ENCODE data around the gene SLC22A12.

Gene SLC22A12

GRCh38 chr11:64581057-64581523, 9.9 kb upstream of the SLC22A12 start:
- Histone ChIP-seq H3F3A (ENCODE audit: insufficient read depth) (no peaks in the 10 kb centered on the region), H3K27ac (ENCODE audit: low read depth, low read length) (no peak overlapping the region), H2AFZ (ENCODE audit: low read depth, low read length, severe bottlenecking) (no peak overlapping the region), H4K20me1 (ENCODE audit: low read depth, low read length) (no peaks in the 10 kb centered on the region), H3K9ac (ENCODE audit: low read length) (no peak overlapping the region), H3K79me2 (ENCODE audit: insufficient read depth, low read length) (no peaks in the 10 kb centered on the region), H3K36me3 (ENCODE audit: low read length) (no peaks in the 10 kb centered on the region), H3K9me3 (ENCODE audit: insufficient read depth, low read length) (no peaks in the 10 kb centered on the region), H3K27me3 (ENCODE audit: low read length) (no peaks in the 10 kb centered on the region), H3K4me3 (ENCODE audit: insufficient read depth, low read length, poor library complexity, severe bottlenecking) (no peak overlapping the region), H3K9me2 (replicated peaks; ENCODE audit: insufficient read depth, low read length) (no peaks in the 10 kb centered on the region), H3K4me2 (ENCODE audit: low read depth, low read length, poor library complexity, severe bottlenecking) (no peak overlapping the region)
- TF ChIP-seq EZH2phosphoT487 (conservative IDR thresholded peaks at IDR 0.05; ENCODE audit: low read length) (no peak), CTCF (IDR thresholded peaks at IDR 0.05; ENCODE audit: insufficient read depth, low read length, poor library complexity, severe bottlenecking) (no peak)

- no peaks in the 10 kb centered on the region for H3K79me2 ChIP-seq (ENCODE audit: insufficient read depth, low read length)
- no peak overlapping the region for H3K9ac ChIP-seq (ENCODE audit: low read length)
- no peak overlapping the region for H3K4me3 ChIP-seq (ENCODE audit: insufficient read depth, low read length, poor library complexity, severe bottlenecking)
- no peaks in the 10 kb centered on the region for H4K20me1 ChIP-seq (ENCODE audit: low read depth, low read length)
- H3K36me3 ChIP-seq (ENCODE audit: low read length), result no peaks in the 10 kb centered on the region
- TF ChIP-seq CTCF (IDR thresholded peaks at IDR 0.05; ENCODE audit: insufficient read depth, low read length, poor library complexity, severe bottlenecking), result no peak
- no peak for TF ChIP-seq EZH2phosphoT487 (conservative IDR thresholded peaks at IDR 0.05; ENCODE audit: low read length)
- no peak overlapping the region for H3K27ac ChIP-seq (ENCODE audit: low read depth, low read length)
- H2AFZ ChIP-seq (ENCODE audit: low read depth, low read length, severe bottlenecking), result no peak overlapping the region
- no peaks in the 10 kb centered on the region for H3K9me3 ChIP-seq (ENCODE audit: insufficient read depth, low read length)
- no peaks in the 10 kb centered on the region for H3F3A ChIP-seq (ENCODE audit: insufficient read depth)
- no peaks in the 10 kb centered on the region for H3K27me3 ChIP-seq (ENCODE audit: low read length)
- no peak overlapping the region for H3K4me2 ChIP-seq (ENCODE audit: low read depth, low read length, poor library complexity, severe bottlenecking)
- no peaks in the 10 kb centered on the region for H3K9me2 ChIP-seq (replicated peaks; ENCODE audit: insufficient read depth, low read length)
Observed at GRCh38 chr11:64582885-64583284, 8.1 kb upstream of the SLC22A12 start.

- Histone ChIP-seq H3K9me2 (replicated peaks; ENCODE audit: insufficient read depth, low read length) (no peaks in the 10 kb centered on the region), H3K9me3 (ENCODE audit: insufficient read depth, low read length) (no peaks in the 10 kb centered on the region), H2AFZ (ENCODE audit: low read depth, low read length, severe bottlenecking) (no peak overlapping the region), H3K36me3 (ENCODE audit: low read length) (no peaks in the 10 kb centered on the region), H3K9ac (ENCODE audit: low read length) (no peak overlapping the region), H3K27ac (ENCODE audit: low read depth, low read length) (no peak overlapping the region), H3K4me2 (ENCODE audit: low read depth, low read length, poor library complexity, severe bottlenecking) (no peak overlapping the region), H3F3A (ENCODE audit: insufficient read depth) (no peaks in the 10 kb centered on the region), H3K4me3 (ENCODE audit: insufficient read depth, low read length, poor library complexity, severe bottlenecking) (no peak overlapping the region), H4K20me1 (ENCODE audit: low read depth, low read length) (no peaks in the 10 kb centered on the region), H3K27me3 (ENCODE audit: low read length) (no peaks in the 10 kb centered on the region), H3K79me2 (ENCODE audit: insufficient read depth, low read length) (no peaks in the 10 kb centered on the region)
- no peak for TF ChIP-seq EZH2phosphoT487 (conservative IDR thresholded peaks at IDR 0.05; ENCODE audit: low read length)
- TF ChIP-seq CTCF (IDR thresholded peaks at IDR 0.05; ENCODE audit: insufficient read depth, low read length, poor library complexity, severe bottlenecking), result no peak
Observed at GRCh38 chr11:64583296-64584262, 7.4 kb upstream of the SLC22A12 start.

All from SU-DHL-6 (cell line).